Glomerular visceral epithelial cell (primary cell): Measurements from ENCODE around the gene PKMYT1.
A peak's percentile ranks its signal among the peaks of the same experiment; 100 is the strongest.

Experiments
- DNase-seq: peaks from one replicate; pipeline ENCODE4 v3.0.0-alpha.2; 2016; ENCODE audit errors: extremely low spot score

The PKMYT1 gene

GRCh38 chr16:2996298-2996697, 16.1 kb upstream of the PKMYT1 start:
- no peak for DNase-seq

GRCh38 chr16:2992383-2993081, 12.3 kb upstream of the PKMYT1 start:
- DNase-seq: no peak

- no peak for DNase-seq
Measured at GRCh38 chr16:2991566-2992261, 11.5 kb upstream of the PKMYT1 start.

GRCh38 chr16:2990891-2991290, 10.6 kb upstream of the PKMYT1 start:
- no peak for DNase-seq

GRCh38 chr16:2988590-2989099, 8.4 kb upstream of the PKMYT1 start:
- DNase-seq: no peak

- peak; percentile 42 for DNase-seq
Measured at GRCh38 chr16:2987833-2988232, 7.6 kb upstream of the PKMYT1 start.

GRCh38 chr16:2987286-2987685, 7.0 kb upstream of the PKMYT1 start:
- no peak for DNase-seq

GRCh38 chr16:2986623-2987188, 6.5 kb upstream of the PKMYT1 start:
- no peak for DNase-seq

GRCh38 chr16:2985893-2986355, 5.7 kb upstream of the PKMYT1 start:
- DNase-seq: no peak

- no peak for DNase-seq
Measured at GRCh38 chr16:2985462-2985861, 5.2 kb upstream of the PKMYT1 start.

- peak; percentile 85 for DNase-seq
Measured at GRCh38 chr16:2983706-2984136, 3.5 kb upstream of the PKMYT1 start.

GRCh38 chr16:2982402-2982801, 2.2 kb upstream of the PKMYT1 start:
- DNase-seq: no peak

- no peak for DNase-seq
Measured at GRCh38 chr16:2981899-2982250, 1.6 kb upstream of the PKMYT1 start.

- no peak for DNase-seq
Measured at GRCh38 chr16:2981177-2981898, 1.1 kb upstream of the PKMYT1 start.

- peak; percentile 30 for DNase-seq
Measured at GRCh38 chr16:2979669-2980226, 498 bp downstream of the PKMYT1 start.

GRCh38 chr16:2977440-2977839, 2.8 kb downstream of the PKMYT1 start:
- no peak for DNase-seq

GRCh38 chr16:2976673-2977072, 3.6 kb downstream of the PKMYT1 start:
- DNase-seq: no peak

- no peak for DNase-seq
Measured at GRCh38 chr16:2976201-2976600, 4.0 kb downstream of the PKMYT1 start.

- DNase-seq: no peak
Measured at GRCh38 chr16:2975161-2975795, 5.0 kb downstream of the PKMYT1 start.

GRCh38 chr16:2974319-2975056, 5.8 kb downstream of the PKMYT1 start:
- no peak for DNase-seq
